ENCODE measurements around the gene XRCC6.

GRCh38 chr22:41683052-41683451 is 62.0 kb downstream of the XRCC6 start:
- TF ChIP-seq CTCF (conservative IDR thresholded peaks at IDR 0.05 in 1 of 2, IDR thresholded peaks at IDR 0.05 in 1 of 2; ENCODE audit: low read depth in 1 of 2, low read length in 2 of 2) (no peak), EZH2 (IDR thresholded peaks at IDR 0.05; ENCODE audit: low read length, missing control alignments) (no peak)
